Gastroesophageal sphincter (tissue), 4 donors: Measurements from ENCODE around the gene HIVEP3. TPM values are rescaled to one million over a fixed set of nuclear protein-coding genes. Genes with fewer than 3 reads are reported as not detected.

Source experiments
- ATAC-seq: fragments of 150-250 bp; one replicate; pipeline ENCODE4 v1.9.1; 2016; ENCODE audit warnings: mild to moderate bottlenecking, moderate library complexity
- H3K27ac ChIP-seq, 4 donors: fragments of 200-600 bp; sonication (generic) in 3 of 4; 1 replicate in 3 of 4; 2 replicates in 1 of 4; pipeline ENCODE4 v1.5.1; 2016 to 2019
- H3K27me3 ChIP-seq: fragments of 200-600 bp; sonication (generic); one replicate; pipeline ENCODE4 v1.5.1; 2019
- H3K36me3 ChIP-seq, 2 donors: fragments of 200-600 bp; sonication (generic); one replicate each; pipeline ENCODE4 v1.5.1; 2019; ENCODE audit warnings: control low read depth in 1 of 2
- H3K4me1 ChIP-seq, 3 donors: fragments of 200-600 bp; sonication (generic); 1 replicate in 2 of 3; 2 replicates in 1 of 3; pipeline ENCODE4 v1.5.1; 2016 to 2019; ENCODE audit warnings: control low read depth in 2 of 3
- H3K4me3 ChIP-seq, 2 donors: fragments of 200-600 bp; sonication (generic); one replicate each; pipeline ENCODE4 v1.5.1; 2019; ENCODE audit warnings: mild to moderate bottlenecking in 1 of 2, moderate library complexity in 1 of 2
- H3K9me3 ChIP-seq, 3 donors: fragments of 200-600 bp; sonication (generic); one replicate each; pipeline ENCODE4 v1.5.1; 2017 to 2019; ENCODE audit warnings: control low read depth in 2 of 3
- CTCF ChIP-seq, 4 experiments: fragments of 200-600 bp in 2 of 4; fragments of 450-650 bp in 2 of 4; sonication (generic) in 1 of 4; IDR thresholded peaks; one replicate each; pipeline ENCODE4 v1.5.1; 2017 to 2019; ENCODE audit warnings: antibody characterized with exemption in 4 of 4, mild to moderate bottlenecking in 2 of 4, moderate library complexity in 2 of 4
- EP300 ChIP-seq: sonication (generic); formaldehyde crosslinking; IDR thresholded peaks from one replicate; pipeline ENCODE4 v1.6.1; 2017; ENCODE audit warnings: antibody characterized with exemption, mild to moderate bottlenecking
- POLR2A ChIP-seq, 2 donors: fragments of 450-650 bp; IDR thresholded peaks; one replicate each; pipeline ENCODE4 v1.6.1; 2017; ENCODE audit warnings: antibody characterized with exemption in 2 of 2, mild to moderate bottlenecking in 2 of 2, moderate library complexity in 1 of 2
- POLR2AphosphoS5 ChIP-seq: sonication (generic); formaldehyde crosslinking; IDR thresholded peaks from one replicate; pipeline ENCODE4 v1.6.1; 2017; ENCODE audit warnings: antibody characterized with exemption
- WGBS, 2 donors: methylation state at CpG; one replicate each; pipeline ENCODE4 v1.1.5; 2018; ENCODE audit warnings: low coverage in 1 of 2; 5-methylcytosine and 5-hydroxymethylcytosine counted together
- total RNA-seq, 4 donors: library from RNA; depleted of rRNA; stranded (reverse); fragments of >200 nt; gene quantifications; one replicate each; pipeline ENCODE4 v1.1.0, GENCODE V29; 2016

Gene HIVEP3
- total RNA-seq, 4 donors from 2014 or later = 1.9 to 3.8 (median 2.8) TPM

- no peaks in the 10 kb centered on the region for H3K9me3 ChIP-seq
- peak overlapping the region; percentile 17 to 46 for H3K4me3 ChIP-seq
- peak; percentile 93 for TF ChIP-seq EP300
- TF ChIP-seq POLR2A (IDR thresholded peaks at IDR 0.05) = peak; percentile 71 to 85
- TF ChIP-seq POLR2AphosphoS5 = peak; percentile 99
- peak in 3 of 4 experiments; percentile 45 to 61 (median 48) for TF ChIP-seq CTCF (IDR thresholded peaks at IDR 0.05)
- H3K4me1 ChIP-seq = peaks cover 0 to 69% (median 29%) of the 10 kb centered on the region in 3 donors
- ATAC-seq = peak; percentile 94
- H3K27me3 ChIP-seq = no peaks in the 10 kb centered on the region
- H3K27ac ChIP-seq = peak overlapping the region; percentile 70 to 97 (median 90)
- 31% methylated on average over 15 of the region's 74 CpGs; no CpG with 5 or more reads in 1 of the 2 donors for WGBS, 2 donors
- H3K36me3 ChIP-seq = no peaks in the 10 kb centered on the region
Measured at GRCh38 chr1:41496080-41497055, 422.4 kb downstream of the HIVEP3 start.

- TF ChIP-seq CTCF (IDR thresholded peaks at IDR 0.05) (peak in 1 of 4 experiments; percentile 48), EP300 (no peak)
- Histone ChIP-seq H3K36me3 (no peaks in the 10 kb centered on the region), H3K4me1 (peaks cover 0 to 59% (median 29%) of the 10 kb centered on the region in 3 donors), H3K4me3 (peak overlapping the region; percentile 17 to 46), H3K27ac (peak overlapping the region; percentile 61 to 97 (median 90)), H3K27me3 (no peaks in the 10 kb centered on the region), H3K9me3 (no peaks in the 10 kb centered on the region)
- 89% methylated on average over 6 of the region's 19 CpGs; no CpG with 5 or more reads in 1 of the 2 donors for WGBS, 2 donors
- ATAC-seq = no peak
Measured at GRCh38 chr1:41495210-41495948, 423.3 kb downstream of the HIVEP3 start.

GRCh38 chr1:41494351-41495209 lies 424.1 kb downstream of the HIVEP3 start:
- no peaks in the 10 kb centered on the region for H3K9me3 ChIP-seq
- no peak for TF ChIP-seq EP300
- TF ChIP-seq CTCF (IDR thresholded peaks at IDR 0.05) = no peak
- no peak for TF ChIP-seq POLR2AphosphoS5
- no peak for TF ChIP-seq POLR2A (IDR thresholded peaks at IDR 0.05)
- no peaks in the 10 kb centered on the region for H3K27me3 ChIP-seq
- peak overlapping the region in 3 of 4 donors; percentile 90 to 97 (median 91) for H3K27ac ChIP-seq
- H3K36me3 ChIP-seq = no peaks in the 10 kb centered on the region
- no peak overlapping the region for H3K4me3 ChIP-seq
- no peak for ATAC-seq
- H3K4me1 ChIP-seq = peaks cover 0 to 51% (median 26%) of the 10 kb centered on the region in 3 donors
- WGBS, 2 donors = 94 to 95% methylated on average over 7 of the region's 17 CpGs

GRCh38 chr1:41493626-41494350 lies 424.9 kb downstream of the HIVEP3 start:
- ATAC-seq = no peak
- H3K27me3 ChIP-seq = no peaks in the 10 kb centered on the region
- WGBS, 2 donors = no CpG with 5 or more reads among the region's 9 CpGs
- TF ChIP-seq CTCF (IDR thresholded peaks at IDR 0.05) (no peak), POLR2AphosphoS5 (no peak), POLR2A (IDR thresholded peaks at IDR 0.05) (no peak), EP300 (no peak)
- H3K36me3 ChIP-seq = no peaks in the 10 kb centered on the region
- peak overlapping the region in 2 of 4 donors; percentile 90 to 97 for H3K27ac ChIP-seq
- H3K4me1 ChIP-seq = peaks cover 0 to 45% (median 24%) of the 10 kb centered on the region in 3 donors
- no peaks in the 10 kb centered on the region for H3K9me3 ChIP-seq
- H3K4me3 ChIP-seq = no peak overlapping the region
